Stimulated activated CD4-positive, alpha-beta T cell treated with anti-CD3 and anti-CD28 coated beads, Interleukin-2, amount 100 ng/mL, for 48 hours (primary cell): ENCODE results near the gene SYT1.
"Not testable (repeated sequence)": the region's sequence is repeated elsewhere in the genome, so short reads cannot be mapped to it uniquely, and the experiment has no call there.

Source experiments
- DNase-seq, 2 donors: peaks; one replicate each; pipeline ENCODE4 v3.0.0-alpha.2; 2020

Gene SYT1

DNA sequence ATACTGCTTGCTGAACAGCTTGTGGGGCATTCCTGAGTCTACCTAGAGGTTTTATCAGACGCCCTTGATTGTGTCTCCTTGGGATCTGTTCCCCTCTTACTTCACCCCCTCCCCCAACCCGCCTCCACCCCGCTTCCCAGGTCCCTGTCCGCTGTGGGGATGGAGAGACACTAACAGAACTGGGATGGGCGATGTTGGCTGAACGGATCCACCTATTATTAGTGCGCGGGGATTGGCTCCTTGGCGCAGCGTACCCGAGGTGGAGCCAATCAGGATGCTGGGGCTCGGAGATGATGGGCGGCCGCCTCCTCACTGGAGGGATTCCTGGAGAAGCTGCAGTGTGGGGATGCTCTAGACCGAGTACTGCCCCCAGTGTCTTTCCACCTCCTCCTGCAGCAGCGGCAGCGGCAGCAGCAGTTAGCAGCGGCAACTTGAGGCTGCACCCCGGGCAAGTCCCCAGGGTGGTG, at the start of gene SYT1:
Gene SYT1 (plus strand): TSS at position 372 of the 467 bp plus-strand sequence.
- no peak for DNase-seq

DNA sequence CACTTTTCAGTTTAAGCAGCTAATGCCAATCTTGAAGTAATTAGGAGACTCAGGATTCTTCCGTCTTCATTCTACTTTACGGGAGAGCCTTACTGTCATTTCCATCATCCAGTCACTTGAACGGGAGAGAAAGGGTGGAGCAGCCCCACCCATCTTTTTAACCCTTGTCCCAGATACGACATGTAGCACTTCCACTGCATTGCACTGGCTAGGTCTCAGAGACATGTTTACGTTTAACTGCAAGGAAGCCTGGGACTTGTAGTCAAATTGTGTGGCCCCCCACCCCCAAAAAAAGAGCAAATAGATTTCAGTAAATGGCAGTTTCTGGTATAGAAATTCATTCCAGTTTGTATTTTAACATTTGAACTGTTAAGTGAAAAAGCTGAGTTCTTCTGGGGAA, 46.1 kb upstream of the SYT1 start:
- DNase-seq, result no peak

DNA sequence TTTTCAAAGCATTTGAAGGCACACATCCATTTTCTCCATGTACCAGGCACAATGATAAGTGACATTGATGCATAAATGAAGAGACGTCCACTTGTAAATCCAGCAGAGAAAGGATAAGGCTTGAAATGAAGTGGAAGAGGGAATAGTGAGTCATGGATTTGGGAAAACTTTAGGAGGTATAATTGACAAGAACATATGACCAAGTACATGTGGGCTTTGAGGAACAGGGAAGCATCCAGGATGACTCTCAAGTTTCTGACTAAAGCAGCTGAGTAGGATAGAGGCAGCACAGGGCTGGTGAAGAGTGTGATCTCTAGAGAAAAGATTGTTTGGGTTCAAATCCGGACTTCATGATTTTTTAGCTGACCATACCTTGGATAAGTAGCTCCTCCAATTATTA, 43.6 kb upstream of the SYT1 start:
- DNase-seq, result no peak

DNA sequence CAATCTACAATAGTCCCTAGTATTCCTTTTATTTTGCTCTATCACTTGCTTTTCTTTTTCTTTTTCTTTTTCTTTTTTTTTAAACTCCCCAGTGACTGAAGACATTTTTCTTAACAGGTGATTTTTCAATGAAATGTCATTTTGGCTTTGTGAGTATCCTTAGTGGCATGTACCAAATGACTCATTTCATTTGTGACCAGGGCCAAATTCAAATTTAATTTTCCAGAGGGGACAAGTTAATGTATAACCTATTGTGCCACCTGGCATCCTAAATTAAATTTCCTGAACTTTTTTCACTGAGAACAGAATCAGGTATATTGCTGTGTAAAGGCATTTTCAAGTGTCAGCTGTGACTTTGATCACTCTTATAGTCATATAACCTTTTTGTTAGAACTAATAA, 39.7 kb upstream of the SYT1 start:
- no peak for DNase-seq

DNA sequence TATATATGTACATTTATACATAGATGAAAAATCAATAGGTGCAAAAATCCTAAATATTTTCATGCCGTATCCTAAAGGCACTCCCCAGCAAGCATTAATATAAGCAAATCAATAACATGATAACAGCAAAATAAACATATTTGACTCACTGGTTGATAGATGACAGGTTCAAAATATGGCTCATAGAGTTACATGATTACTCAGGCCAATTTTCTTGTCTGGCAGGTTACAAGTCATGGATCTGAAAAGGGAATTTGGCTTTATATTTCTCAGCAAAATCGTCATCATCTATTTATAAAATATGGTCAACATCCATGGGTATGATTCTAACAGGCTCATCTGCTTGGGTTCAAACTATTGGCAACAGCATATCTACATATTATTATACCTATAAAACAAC, 34.9 kb upstream of the SYT1 start:
- no peak for DNase-seq

DNA sequence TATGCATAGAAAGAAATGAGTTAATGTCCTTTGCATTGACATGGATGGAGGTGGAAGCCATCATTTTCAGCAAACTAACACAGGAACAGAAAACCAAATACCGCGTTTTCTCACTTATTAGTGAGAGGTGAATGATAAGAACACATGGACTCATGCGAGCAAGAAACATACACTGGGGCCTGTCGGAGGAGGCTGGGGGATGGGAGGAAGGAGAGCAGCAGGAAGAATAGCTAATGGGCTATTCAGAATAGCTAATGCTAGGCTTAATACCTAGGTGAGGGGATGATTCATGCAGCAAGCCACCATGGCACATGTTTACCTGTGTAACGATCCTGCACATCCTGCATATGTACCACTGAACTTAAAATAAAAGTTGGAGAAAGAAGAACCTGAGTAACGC, 29.1 kb upstream of the SYT1 start:
- DNase-seq, result no peak

DNA sequence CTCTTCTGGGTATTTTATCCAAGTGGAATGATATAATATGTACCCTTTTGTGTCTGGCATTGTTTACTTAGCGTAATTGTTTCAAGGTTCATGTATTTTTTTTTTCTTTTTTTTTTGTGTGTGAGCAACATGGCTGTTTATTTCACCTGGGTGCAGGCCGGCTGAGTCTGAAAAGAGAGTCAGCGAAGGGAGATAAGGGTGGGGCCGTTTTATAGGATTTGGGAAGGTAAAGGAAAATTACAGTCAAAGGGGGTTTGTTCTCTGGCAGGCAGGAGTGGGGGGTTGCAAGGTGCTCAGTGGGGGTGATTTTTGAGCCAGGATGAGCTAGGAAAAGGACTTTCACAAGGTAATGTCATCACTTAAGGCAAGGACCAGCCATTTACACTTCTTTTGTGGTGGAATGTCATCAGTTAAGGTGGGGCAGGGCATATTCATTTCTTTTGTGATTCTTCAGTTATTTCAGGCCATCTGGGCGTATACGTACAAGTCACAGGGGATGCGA, 24.0 kb upstream of the SYT1 start:
- not testable (repeated sequence) for DNase-seq

DNA sequence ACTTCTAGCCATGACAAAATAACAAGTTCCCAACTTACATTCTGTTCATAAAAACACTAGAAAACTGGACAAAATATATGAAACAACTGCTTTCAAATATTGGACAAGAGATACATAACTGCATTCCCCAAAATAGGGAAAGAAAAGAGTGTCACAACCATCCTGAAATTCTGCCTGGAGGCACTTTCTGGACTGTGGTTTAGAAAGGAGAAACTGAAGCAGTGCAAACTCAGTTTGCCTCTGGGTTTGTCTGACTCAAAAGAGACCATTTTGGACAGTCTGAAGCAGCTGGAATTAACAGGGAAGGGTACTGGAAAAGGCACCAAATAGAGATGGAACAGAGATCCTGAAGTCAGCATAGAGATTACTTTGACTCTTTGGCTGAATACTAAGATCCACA, 11.3 kb upstream of the SYT1 start:
- DNase-seq, result no peak

DNA sequence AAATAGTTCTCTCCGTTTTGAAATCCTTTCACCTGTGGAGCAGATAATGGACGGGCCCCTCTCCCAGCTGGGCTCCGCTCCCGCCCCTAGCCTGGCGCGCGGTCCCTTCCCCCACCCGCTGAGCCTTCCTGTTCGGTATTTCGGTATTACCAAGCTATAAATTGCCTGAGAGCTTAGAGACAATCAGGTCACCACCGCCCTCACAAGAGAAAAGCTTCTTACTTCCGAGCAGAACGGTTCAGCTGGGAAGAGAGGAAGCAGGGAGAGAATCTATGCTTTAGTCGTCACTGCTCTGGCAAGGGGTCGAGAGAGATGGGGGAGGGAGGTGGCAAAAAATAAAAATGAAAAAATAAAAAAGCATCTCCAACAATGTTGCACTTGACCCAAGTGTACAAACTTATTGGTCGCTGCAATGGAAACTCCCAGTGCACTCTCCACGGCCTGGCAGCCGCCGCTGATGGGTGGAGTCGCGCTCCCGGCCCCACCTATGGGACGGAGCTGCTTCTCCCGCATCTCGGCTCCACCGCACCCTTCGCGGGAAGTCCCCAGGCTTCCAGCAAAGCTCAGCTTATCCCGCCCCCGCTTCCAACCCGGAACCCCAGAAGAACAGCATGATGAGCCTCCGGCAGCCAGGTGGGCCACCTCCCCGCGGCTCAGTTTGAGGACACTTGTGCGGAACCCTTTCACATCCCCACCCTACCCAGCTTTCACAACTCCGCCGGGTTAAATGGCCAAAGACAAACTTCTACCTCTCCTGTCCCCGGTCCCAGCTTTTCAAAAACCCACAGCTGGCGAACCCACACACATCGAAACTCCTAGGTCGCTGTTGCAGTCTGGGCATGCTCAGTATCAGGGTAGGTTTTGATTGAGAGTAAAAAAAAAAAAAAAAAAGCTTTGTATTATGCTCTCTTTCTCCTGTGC, 832 bp upstream of the SYT1 start:
- no peak for DNase-seq

DNA sequence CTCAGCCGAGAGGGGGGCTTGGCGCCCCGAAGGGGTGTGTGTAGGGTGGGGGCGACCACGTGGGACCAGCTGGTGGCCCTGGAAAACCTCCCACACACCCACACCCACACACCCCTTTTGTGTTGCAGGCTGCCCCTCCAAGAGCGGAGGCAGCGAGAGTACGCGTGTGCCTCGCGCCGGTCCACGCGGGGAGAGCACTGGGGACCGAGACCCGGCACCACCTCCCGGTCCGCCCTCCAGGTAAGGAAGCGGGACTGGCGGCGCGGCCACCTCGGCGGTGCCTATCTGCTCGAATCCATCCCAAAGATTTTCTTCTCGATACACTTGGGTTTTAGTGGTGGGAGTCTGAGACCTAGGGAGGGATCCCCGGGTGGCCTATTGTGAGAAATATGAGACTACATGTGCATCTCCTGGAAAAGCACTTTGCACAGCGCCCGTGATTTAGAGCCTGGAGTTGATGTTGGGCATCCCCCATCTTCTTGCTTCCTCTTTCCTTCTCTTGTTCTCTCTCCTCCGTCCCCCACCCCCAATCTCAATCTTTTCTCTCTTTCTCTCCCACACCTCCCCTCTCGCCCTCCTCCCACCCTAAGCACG, 393 bp downstream of the SYT1 start:
- DNase-seq, result no peak

DNA sequence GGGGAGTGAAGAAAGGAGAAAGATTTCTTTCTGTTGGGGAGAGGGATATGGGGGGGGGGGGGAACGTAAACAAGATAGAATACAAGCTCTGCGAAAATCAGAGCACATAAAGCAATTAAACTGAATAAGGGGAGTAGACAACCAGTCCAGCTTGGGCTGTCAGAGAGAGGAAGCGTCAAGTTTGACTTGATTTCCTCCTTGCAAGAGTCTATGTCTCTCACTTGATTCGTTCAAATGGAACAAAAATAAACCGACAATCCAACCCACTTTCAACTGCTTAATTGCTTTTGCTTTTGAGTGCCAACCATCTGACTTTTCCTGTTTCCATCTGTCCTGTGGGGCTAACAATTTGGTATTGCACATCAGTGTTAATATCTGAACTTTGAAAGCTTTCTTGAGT, 942 bp downstream of the SYT1 start:
- no peak for DNase-seq

DNA sequence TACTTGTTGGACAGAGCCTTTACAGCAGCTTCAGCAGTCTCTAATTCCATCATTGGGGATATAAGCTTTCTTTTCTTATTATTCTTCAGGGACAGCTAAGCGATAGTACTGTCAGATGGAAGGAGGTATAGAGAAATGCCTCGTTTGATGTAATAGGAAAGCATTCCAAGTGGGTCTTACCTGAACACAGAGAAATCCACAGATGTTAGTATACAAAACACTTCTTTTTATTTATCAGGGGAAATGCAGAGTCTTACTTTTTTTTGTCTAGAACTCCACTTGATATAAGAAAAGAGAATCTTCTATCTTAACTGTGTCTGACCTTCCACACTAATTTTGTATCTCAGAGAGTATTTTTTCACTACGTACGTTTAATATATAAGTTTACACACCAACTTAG, 1.9 kb downstream of the SYT1 start:
- no peak for DNase-seq

DNA sequence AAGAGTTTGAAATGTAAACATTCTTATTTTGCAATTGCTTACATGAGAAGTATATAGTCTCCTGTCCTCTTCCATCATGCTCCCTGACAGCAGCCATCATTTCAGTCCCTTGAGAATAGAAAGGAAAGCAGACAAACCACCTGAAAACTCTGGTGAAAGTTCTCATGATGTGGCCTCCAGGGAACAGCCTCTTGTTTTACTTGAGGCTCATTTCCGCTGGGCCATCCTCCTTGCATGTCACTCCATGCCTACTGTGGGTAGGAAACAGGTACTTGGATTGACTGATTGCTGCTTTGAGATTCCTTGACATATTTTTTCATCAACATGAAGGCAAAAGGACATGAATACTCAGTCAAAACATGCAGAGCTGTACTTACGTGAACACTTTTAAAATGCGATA, 6.0 kb downstream of the SYT1 start:
- DNase-seq, result no peak

DNA sequence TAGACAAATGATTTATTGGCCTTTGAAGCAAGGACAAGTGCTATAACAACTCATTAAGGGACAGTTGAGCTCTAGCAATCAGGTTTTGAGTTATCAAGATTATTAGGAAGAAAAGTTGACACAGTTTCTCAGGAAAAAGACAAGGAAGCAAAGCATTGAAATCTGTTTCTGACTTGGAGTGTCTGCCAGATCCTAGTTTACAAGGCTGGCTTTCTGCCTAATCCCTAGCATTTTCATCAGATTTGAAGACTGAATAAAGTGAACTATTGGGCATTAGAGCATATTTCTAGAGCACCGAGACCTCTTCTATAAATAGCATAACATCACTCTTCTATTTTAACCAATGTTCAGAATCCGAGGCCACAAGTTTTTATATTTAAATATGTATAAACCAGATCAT, 7.0 kb downstream of the SYT1 start:
- DNase-seq, result no peak

DNA sequence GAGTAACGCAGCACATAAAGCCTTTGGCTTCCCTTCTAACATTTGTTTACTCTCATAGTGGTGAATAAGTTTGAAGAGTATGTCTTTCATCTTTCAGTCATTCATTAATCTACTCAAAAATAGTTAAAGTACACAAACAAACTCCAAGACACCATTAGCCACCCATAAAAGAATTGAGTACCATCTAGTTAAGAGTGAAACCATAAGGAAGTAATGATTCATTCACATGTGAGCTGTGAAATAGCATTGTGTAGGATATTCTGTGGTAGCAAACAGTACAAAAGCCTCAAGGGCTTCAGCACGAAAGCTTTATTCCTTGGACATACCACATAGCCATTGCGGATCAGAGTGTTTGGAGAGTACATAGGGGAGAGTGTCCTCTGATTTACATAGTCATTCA, 13.9 kb downstream of the SYT1 start:
- DNase-seq, result no peak

DNA sequence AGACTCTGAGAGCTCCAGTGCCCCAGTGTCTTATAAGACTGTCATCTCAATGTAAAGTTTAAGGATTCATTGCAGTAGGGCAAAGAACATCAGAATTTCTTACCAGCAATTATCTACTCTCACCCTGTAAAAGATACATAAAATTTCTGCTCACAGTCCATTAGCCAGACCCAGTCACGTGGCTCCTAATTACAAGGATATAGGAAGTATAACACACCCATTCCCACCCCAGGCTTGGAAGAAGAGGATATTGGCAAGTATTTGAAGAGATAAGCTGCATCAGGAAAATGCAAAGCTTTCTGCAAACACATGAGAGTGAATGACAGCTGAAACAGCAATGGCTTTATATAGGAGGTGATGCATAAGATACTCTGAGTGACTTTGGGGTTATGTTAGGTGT, 14.3 kb downstream of the SYT1 start:
- no peak for DNase-seq

DNA sequence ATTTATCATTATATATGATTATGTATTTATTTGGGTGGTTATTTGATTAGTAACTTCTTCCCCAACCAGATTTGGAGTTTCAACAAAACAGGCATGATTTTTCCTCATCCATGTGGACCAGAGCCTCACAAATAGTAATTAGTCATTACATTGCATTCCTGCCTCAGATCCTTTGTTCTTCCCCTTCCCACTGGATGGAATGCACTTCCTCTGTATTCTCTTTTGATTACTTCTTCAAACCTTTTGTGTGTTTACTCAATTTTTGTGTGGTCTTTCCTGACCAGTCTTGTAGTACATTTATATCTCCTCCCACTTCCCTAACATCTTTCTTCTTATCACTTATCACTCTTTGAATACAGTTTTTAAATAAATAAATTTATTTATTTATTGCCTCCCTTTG, 15.5 kb downstream of the SYT1 start:
- no peak for DNase-seq

DNA sequence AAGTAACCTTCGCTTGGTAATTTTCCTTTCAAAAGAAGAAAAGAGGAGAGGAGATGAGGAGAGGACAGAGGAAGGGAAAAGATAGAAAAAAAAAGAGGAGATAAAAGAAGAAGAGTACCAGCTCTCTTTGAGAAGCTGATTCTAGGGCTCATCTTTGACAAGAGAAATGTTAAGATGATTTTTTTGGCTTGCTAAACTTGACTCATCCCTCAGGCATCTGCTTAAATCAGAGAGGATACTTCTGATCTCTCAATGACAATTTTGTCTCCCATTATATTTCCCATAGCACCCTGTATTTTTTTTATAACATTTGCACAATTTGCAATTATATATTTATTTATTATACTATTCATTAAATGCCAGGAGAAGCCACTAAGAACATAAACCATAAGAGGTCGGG, 17.1 kb downstream of the SYT1 start:
- DNase-seq, result no peak

DNA sequence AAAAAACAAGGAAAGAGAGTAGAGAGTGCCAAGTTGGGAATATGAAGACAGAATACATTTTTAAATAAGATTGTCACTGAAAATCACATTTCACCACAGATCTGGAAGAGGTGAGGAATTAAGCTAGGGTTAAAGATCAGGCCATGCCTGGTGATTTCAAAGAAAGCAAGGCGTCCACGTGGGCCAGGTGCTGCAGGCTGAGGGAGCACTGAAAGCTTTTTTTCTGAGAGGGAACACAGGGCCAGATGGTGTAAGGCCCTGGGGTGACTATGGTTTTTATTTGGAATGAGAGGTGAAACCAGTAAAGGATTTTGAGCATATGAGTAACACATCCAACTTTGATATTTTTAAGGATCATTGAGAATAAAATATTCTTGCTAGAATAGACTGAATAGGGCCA, 20.9 kb downstream of the SYT1 start:
- DNase-seq, result no peak

DNA sequence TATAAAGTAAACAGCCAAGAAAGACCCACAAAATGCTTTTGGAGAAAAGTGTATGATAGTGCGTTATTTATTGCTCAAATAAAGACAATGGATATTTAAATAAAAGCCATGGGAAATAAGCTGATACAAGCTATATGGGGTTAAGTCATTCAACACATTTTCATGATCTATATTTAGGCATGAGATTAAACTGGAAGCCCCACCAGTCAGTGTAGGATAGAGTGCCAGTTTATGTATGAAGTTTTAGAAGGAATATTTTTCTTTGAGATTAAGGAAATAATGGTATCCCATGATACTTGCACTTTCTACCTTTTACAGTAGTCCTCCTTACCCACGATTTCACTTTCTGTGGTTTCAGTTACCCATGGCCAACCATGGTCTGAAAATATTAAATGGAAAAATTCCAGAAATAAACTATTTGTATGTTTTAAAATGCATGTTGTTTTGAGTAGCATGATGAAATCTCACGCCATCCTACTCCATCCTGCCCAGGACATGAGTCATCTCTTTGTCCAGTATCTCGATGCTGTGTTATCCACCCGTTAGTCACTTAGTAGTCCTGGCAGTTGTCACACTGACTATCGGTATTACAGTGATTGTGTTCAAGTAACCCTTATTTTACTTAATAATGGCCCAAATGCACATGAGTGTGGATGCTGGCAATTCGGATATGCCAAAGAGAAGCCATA, 22.3 kb downstream of the SYT1 start:
- DNase-seq, result no peak

DNA sequence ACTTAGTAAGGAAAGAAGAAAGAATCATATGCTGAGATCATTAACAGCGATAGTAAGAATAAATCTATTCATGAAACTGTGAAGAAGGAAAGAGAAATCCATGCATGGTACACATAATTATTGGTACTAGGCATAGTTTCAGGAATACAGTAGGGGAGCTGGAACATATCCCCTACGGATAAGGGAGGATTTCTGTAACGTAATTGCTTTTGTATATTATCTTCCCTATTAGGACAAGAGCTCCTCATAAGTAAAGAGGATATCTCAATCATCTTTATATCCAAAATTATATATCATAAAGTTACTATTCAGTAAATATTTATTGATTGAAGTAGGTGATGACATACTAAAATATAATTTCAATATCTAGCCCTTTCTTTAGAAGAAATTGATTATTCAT, 22.9 kb downstream of the SYT1 start:
- no peak for DNase-seq

DNA sequence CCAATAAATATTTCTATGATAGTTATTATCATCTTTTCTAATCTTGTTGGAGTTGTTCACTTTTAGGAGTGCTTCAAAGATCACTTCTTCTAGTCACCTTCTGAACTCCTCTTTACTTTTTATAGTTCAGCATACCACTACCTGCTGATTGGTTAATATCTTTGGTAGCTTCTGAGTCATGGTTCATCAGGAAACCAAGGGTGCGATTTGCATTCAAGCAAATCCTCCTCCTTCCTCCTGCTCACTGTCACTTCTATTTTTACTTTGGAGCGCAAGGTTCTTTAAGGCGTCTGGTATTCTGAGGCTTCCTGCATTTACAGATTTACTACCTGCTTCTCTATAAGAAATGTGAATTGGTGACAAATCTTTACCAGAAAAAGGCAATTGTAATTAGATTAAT, 24.0 kb downstream of the SYT1 start:
- no peak for DNase-seq

DNA sequence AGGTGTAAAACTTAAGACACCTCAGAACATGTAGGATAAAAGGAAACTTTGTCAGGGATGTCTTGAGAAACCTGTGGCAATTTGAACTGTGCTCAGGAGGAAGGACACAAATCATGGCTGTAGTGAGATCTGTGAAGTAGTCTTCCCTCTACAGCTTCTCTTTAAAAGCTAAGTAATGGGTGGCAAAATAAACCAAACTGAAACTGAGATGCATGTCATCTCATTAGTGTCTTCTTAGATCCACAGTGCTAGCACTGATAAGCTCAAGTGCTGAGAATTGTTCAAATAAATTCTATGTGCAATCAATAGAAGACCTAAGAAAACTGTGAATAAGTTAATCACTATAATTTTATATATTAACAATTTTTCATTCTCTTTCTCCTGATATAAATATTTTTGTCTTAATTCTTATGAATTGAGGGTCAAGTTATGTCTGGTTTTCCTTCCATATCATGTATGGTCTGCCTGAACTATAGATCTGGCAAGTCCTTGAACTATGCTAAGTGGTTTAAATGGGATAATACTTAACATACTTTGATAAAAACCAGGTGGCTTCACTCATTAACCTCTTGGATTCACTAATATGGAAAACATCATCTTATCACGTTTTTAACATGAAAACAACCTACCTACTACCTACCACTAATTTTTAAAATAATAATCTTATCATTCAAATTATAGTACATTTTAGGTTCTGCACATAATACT, 27.2 kb downstream of the SYT1 start:
- no peak for DNase-seq
